Type B pancreatic cell (in vitro differentiated cells): ENCODE measurements around the gene CCSER2. TPM values are rescaled to one million over a fixed set of nuclear protein-coding genes. Genes with fewer than 3 reads are reported as not detected.

ENCODE experiments used
- DNase-seq: peaks from one replicate; pipeline ENCODE4 v3.0.0; 2021; ENCODE audit warnings: mixed read lengths; ENCODE audit not compliant: unreplicated experiment; ENCODE audit errors: extremely low spot score
- H3K27ac Mint-ChIP-seq: 2 replicates; pipeline ENCODE4 v1.8.0; 2021; ENCODE audit warnings: mild to moderate bottlenecking, mixed read lengths
- H3K27me3 Mint-ChIP-seq: 2 replicates; pipeline ENCODE4 v1.8.0; 2021; ENCODE audit warnings: mixed read lengths
- H3K36me3 Mint-ChIP-seq: 2 replicates; pipeline ENCODE4 v1.8.0; 2021; ENCODE audit warnings: mixed read lengths
- H3K4me1 Mint-ChIP-seq: one replicate; pipeline ENCODE4 v1.8.0; 2021; ENCODE audit warnings: mixed read lengths; ENCODE audit not compliant: unreplicated experiment
- H3K4me3 Mint-ChIP-seq: 2 replicates; pipeline ENCODE4 v1.8.0; 2021; ENCODE audit warnings: mild to moderate bottlenecking, mixed read lengths
- H3K9me3 Mint-ChIP-seq: 2 replicates; pipeline ENCODE4 v1.8.0; 2021; ENCODE audit warnings: mixed read lengths
- total RNA-seq: library from RNA; stranded (reverse); gene quantifications from 2 replicates; pipeline ENCODE4 v1.2.1, GENCODE V29; 2021; ENCODE audit warnings: low replicate concordance
- TF ChIP-seq, protein P1 (sequence below): fragments of 200-600 bp; sonication (generic); conservative IDR thresholded peaks from 2 replicates; pipeline ENCODE4 v1.5.0; 2021; ENCODE audit warnings: antibody characterized with exemption, mild to moderate bottlenecking

CCSER2 gene
- total RNA-seq, 1 donor from 2014 or later = 43.9 TPM

DNA sequence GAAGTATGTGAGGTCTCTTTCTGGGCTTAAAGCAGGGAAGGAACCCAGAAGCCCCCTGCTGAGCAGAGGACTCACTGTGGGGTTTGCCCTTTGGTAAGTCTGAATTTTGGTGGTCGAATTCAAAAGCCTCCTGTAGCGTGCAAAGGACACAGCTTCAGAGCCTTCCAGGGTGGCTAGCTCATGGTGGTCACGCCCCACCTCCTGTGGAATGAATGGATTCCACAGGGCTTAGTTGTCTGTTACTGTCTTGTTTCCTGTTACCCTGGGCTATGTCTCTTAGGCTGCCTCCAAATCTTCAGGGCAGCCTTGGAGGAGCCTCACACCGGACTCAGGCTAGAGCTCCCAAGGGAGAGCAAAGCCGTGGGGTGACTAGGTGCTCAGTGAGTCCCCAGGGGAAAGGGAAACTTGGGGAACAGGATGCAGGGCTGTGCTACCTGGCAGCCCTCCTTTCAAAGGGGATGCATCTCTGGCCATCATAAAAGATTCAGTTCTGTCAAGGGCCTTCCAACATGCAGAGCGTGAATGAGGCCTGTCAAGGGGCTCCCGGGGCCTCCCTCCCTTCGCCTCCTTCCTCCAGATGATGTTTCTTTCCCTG, 211.7 kb downstream of the CCSER2 start:
- H3K9me3 Mint-ChIP-seq = no peaks in the 10 kb centered on the region
- no peak for DNase-seq
- H3K27me3 Mint-ChIP-seq = peaks cover 23% of the 10 kb centered on the region
- H3K27ac Mint-ChIP-seq = no peak overlapping the region
- no peaks in the 10 kb centered on the region for H3K36me3 Mint-ChIP-seq
- TF ChIP-seq, protein P1, sequence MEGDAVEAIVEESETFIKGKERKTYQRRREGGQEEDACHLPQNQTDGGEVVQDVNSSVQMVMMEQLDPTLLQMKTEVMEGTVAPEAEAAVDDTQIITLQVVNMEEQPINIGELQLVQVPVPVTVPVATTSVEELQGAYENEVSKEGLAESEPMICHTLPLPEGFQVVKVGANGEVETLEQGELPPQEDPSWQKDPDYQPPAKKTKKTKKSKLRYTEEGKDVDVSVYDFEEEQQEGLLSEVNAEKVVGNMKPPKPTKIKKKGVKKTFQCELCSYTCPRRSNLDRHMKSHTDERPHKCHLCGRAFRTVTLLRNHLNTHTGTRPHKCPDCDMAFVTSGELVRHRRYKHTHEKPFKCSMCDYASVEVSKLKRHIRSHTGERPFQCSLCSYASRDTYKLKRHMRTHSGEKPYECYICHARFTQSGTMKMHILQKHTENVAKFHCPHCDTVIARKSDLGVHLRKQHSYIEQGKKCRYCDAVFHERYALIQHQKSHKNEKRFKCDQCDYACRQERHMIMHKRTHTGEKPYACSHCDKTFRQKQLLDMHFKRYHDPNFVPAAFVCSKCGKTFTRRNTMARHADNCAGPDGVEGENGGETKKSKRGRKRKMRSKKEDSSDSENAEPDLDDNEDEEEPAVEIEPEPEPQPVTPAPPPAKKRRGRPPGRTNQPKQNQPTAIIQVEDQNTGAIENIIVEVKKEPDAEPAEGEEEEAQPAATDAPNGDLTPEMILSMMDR = no peak
- no peak overlapping the region for H3K4me3 Mint-ChIP-seq
- H3K4me1 Mint-ChIP-seq = peaks cover 23% of the 10 kb centered on the region

- peaks cover 29% of the 10 kb centered on the region for H3K27me3 Mint-ChIP-seq
- peak; percentile 86 for DNase-seq
- TF ChIP-seq, protein P1 = peak; percentile 85
- peaks cover 23% of the 10 kb centered on the region for H3K4me1 Mint-ChIP-seq
- no peak overlapping the region for H3K27ac Mint-ChIP-seq
- H3K9me3 Mint-ChIP-seq = no peaks in the 10 kb centered on the region
- no peaks in the 10 kb centered on the region for H3K36me3 Mint-ChIP-seq
- peak overlapping the region; percentile 76 for H3K4me3 Mint-ChIP-seq
Measured at GRCh38 chr10:84540617-84541288, 212.4 kb downstream of the CCSER2 start.

- Mint-ChIP-seq H3K4me1 (peaks cover 23% of the 10 kb centered on the region), H3K36me3 (no peaks in the 10 kb centered on the region), H3K4me3 (peak overlapping the region; percentile 76), H3K27me3 (peaks cover 32% of the 10 kb centered on the region), H3K27ac (no peak overlapping the region), H3K9me3 (no peaks in the 10 kb centered on the region)
- DNase-seq = no peak
- TF ChIP-seq, protein P1 = no peak
Measured at GRCh38 chr10:84541289-84541637, 212.9 kb downstream of the CCSER2 start.

DNA sequence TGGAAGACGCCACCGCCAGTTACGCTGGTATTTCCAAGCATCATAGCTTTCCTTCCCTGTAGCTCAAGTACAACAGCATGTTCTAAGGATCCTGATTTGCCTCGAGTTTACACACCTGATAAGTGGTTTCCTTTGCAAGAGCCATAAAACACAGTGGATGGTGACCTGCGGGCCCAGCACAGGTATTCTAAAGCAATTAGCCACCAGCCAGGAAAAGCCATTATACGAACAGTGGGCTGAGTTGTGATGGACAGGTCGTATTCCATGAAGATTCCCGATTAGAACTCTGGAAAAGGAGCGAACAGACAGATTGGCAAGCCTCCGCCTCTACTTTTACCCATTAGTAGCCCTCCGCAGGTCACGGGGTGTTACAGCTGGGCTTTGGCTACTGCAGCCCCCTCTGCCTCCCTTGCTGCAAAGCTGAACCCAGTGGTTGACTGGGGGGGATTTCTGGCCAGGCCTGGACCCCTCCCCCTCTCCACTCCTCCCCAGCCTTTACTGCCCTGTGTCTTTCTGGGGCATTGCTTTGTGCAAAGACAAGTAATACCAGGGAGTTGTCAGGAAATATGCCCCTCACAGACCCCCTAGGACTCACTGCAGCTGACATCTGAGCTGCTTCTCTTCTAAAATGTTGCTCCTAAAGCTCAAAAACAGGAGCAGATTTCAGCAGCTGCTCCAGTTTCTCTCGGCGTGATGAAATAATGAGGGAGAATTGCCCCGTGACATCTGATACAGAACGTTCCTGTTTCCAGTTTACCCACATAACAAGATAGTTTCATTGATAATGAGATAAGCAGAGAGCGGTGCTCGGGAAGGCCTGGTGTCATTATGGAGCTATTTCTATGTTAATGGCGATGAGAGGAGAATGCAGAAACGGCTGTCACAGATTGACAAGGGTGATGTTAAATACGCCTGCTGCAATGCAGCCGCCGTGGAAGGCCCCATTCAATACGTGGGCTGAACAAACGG, 214.4 kb downstream of the CCSER2 start:
- DNase-seq = no peak
- Mint-ChIP-seq H3K4me3 (peak overlapping the region; percentile 58), H3K9me3 (no peaks in the 10 kb centered on the region), H3K27me3 (peaks cover 36% of the 10 kb centered on the region), H3K36me3 (no peaks in the 10 kb centered on the region), H3K4me1 (peaks cover 16% of the 10 kb centered on the region), H3K27ac (peak overlapping the region; percentile 83)
- TF ChIP-seq, protein P1 = no peak

DNA sequence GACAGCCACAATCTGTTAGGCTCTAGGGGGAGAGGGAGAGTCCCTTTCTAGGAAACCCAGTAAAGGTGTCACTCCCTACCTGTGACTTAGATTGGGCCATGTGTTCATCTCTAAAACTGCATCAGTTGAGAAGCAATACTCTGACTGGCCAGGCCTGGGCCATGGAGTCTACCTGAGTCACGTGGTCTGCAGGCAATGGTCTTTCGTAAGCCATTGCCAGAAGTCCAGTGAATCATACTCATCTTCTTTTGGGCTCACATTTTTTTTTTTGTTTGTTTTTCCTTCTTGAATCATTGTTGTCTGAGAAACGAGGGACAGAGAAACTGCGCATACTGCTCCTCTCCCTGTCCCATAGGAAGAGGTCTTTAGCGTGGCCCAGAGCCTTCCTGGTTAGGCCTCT, 215.6 kb downstream of the CCSER2 start:
- Mint-ChIP-seq H3K4me1 (peaks cover 16% of the 10 kb centered on the region), H3K4me3 (no peak overlapping the region), H3K27me3 (peaks cover 46% of the 10 kb centered on the region), H3K36me3 (no peaks in the 10 kb centered on the region), H3K27ac (no peak overlapping the region), H3K9me3 (no peaks in the 10 kb centered on the region)
- TF ChIP-seq, protein P1 = no peak
- no peak for DNase-seq
